ENCODE data around the gene REPIN1.

The REPIN1 gene

GRCh38 chr7:150337659-150338081 is 31.0 kb upstream of the REPIN1 start:
- no peak for DNase-seq

- no peak for DNase-seq
Measured at GRCh38 chr7:150338166-150338829, 30.3 kb upstream of the REPIN1 start.

- no peak for DNase-seq
Measured at GRCh38 chr7:150339409-150339809, 29.2 kb upstream of the REPIN1 start.

- no peak for DNase-seq
Measured at GRCh38 chr7:150340024-150340749, 28.4 kb upstream of the REPIN1 start.

- DNase-seq, result no peak
Measured at GRCh38 chr7:150340875-150341262, 27.8 kb upstream of the REPIN1 start.

- no peak for DNase-seq
Measured at GRCh38 chr7:150341263-150342120, 27.1 kb upstream of the REPIN1 start, which contains the start of gene RARRES2. Gene RARRES2 (minus strand): TSS chr7:150341629. CDS start chr7:150340609, 1,020 bp downstream.

- no peak for DNase-seq
Measured at GRCh38 chr7:150342121-150342408, 26.6 kb upstream of the REPIN1 start.

GRCh38 chr7:150343225-150343624 is 25.4 kb upstream of the REPIN1 start:
- DNase-seq, result no peak

GRCh38 chr7:150344299-150344698 is 24.3 kb upstream of the REPIN1 start:
- DNase-seq, result no peak

GRCh38 chr7:150345012-150345411 is 23.6 kb upstream of the REPIN1 start:
- DNase-seq, result no peak

- DNase-seq, result no peak
Measured at GRCh38 chr7:150346922-150347321, 21.7 kb upstream of the REPIN1 start.

GRCh38 chr7:150351587-150352194 is 16.9 kb upstream of the REPIN1 start:
- DNase-seq, result no peak

GRCh38 chr7:150355666-150356059 is 13.0 kb upstream of the REPIN1 start:
- DNase-seq, result no peak

- no peak for DNase-seq
Measured at GRCh38 chr7:150356265-150356897, 12.2 kb upstream of the REPIN1 start.

- DNase-seq, result peak; percentile 68
Measured at GRCh38 chr7:150357270-150357669, 11.4 kb upstream of the REPIN1 start.

- DNase-seq, result peak; percentile 68
Measured at GRCh38 chr7:150357771-150358427, 10.7 kb upstream of the REPIN1 start.

GRCh38 chr7:150358433-150358832 is 10.2 kb upstream of the REPIN1 start:
- DNase-seq, result no peak

- DNase-seq, result no peak
Measured at GRCh38 chr7:150358988-150359621, 9.5 kb upstream of the REPIN1 start.

- no peak for DNase-seq
Measured at GRCh38 chr7:150359622-150360362, 8.8 kb upstream of the REPIN1 start.

- no peak for DNase-seq
Measured at GRCh38 chr7:150360363-150361058, 8.1 kb upstream of the REPIN1 start.
